GM08714 (cell line): Measurements from ENCODE around the gene EXOC4.
"Not testable (repeated sequence)": the region's sequence is repeated elsewhere in the genome, so short reads cannot be mapped to it uniquely, and the experiment has no call there.

Source experiments
- H3K4me3 ChIP-seq: fragments of 200-500 bp; sonication (Bioruptor generic); 2 replicates; pipeline ENCODE4 v1.5.1; 2014; ENCODE audit warnings: mild to moderate bottlenecking, low read length, inconsistent platforms
- ZNF274 ChIP-seq: IDR thresholded peaks from 2 replicates; pipeline ENCODE4 v1.6.1; 2012; ENCODE audit warnings: mild to moderate bottlenecking, low read depth, low read length

Gene EXOC4

DNA sequence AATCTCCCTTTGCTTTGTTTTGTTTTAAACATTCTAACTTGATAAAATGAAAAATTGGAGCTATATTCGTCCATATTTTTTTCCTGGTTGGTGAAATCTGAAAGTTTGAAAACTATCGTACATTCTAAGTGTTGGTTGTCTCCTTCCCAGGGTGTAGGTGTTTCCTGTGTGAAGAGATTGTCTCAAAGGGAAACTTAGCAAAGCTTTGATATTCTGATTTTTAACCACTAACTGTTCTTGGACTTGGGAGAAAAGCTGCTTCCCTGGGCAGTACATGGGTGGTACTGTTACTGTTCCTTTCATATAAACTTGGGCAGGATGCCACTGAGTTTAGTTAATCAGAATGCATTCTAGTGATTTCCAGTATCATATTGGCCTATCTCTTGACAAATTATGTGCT lies 620.8 kb downstream of the EXOC4 start:
- H3K4me3 ChIP-seq, result no peak overlapping the region
- no peak for TF ChIP-seq ZNF274

DNA sequence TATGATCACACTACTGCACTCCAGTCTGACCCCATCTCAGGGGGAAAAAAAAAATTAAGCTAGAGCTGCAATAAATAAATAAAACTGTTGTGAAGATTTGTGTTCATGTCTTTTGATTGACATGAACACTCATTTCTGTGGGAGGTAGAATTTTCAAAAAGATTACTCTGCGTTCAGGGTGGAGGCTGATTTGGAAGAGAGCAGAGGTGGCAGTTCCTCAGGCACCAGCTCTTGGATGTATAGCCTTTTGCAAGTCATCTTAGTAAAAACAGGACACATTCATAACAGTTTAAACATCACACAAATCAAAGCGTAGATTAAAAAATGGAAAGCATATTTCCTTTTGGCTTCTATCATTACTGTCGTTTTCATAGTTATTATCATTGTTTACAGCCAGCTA lies 630.7 kb downstream of the EXOC4 start:
- no peak overlapping the region for H3K4me3 ChIP-seq
- TF ChIP-seq ZNF274, result no peak

- H3K4me3 ChIP-seq, result no peak overlapping the region
- TF ChIP-seq ZNF274, result no peak
Observed at GRCh38 chr7:133885213-133885612, 632.3 kb downstream of the EXOC4 start.

DNA sequence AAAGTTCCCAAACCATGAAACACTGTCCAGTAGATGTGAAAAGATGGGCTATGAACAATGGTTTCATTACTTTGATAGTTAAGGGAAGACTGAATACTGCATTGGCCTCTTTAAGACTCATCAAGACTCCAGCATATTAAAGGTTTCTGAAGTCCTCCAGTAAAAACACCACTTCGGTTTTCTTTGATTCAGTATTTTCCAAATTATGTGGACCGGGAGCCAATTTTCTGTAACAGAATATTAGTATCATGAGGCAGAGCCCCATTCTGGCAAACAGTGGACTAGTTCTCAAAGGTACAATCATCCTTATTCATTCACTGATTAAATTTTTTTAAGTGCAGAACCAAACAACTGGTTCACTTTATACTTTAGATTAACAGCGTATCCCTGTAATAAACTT lies 633.2 kb downstream of the EXOC4 start:
- no peak for TF ChIP-seq ZNF274
- no peak overlapping the region for H3K4me3 ChIP-seq

GRCh38 chr7:133886797-133887196 lies 633.9 kb downstream of the EXOC4 start:
- H3K4me3 ChIP-seq, result no peak overlapping the region
- TF ChIP-seq ZNF274, result no peak

DNA sequence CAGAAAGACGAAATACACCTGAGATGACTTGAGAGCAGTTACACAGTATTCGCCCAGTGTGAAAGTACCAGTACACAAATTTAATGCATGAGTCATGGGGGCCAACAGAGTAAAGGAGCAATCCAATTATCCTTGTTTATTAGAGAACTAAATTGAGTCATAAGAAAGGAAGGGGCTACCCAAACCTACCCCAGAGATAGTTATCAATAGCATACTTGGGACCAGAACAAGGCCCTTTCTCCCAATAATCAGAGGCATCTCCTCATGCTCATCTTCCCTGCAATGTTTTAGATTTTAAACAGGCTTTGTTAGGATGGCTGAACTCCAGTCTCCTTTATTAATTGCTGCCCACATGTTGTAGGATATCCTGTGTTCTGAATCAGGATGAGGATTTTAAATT lies 634.6 kb downstream of the EXOC4 start:
- TF ChIP-seq ZNF274, result no peak
- no peak overlapping the region for H3K4me3 ChIP-seq

GRCh38 chr7:133888061-133888930 lies 635.4 kb downstream of the EXOC4 start:
- TF ChIP-seq ZNF274, result no peak
- no peak overlapping the region for H3K4me3 ChIP-seq

DNA sequence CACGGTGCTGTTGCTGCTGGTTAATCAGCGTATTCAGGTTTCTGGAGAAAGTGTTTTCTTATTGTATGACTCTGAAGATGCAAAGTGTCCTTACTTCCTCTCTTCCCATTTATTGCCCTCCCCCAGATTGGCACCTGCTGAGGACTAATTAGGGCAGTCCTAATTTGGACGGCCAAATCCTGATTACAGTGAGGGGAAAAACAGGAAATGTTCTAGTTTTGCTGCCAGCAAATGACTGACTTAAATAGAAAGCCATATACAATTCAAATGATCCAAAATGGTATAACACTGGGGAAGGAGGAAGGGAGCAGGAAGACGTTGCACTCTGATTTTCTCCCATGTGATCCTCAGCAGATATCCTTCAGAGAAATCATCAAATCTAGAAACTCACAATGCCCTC lies 651.9 kb downstream of the EXOC4 start:
- no peak for TF ChIP-seq ZNF274
- H3K4me3 ChIP-seq, result no peak overlapping the region

DNA sequence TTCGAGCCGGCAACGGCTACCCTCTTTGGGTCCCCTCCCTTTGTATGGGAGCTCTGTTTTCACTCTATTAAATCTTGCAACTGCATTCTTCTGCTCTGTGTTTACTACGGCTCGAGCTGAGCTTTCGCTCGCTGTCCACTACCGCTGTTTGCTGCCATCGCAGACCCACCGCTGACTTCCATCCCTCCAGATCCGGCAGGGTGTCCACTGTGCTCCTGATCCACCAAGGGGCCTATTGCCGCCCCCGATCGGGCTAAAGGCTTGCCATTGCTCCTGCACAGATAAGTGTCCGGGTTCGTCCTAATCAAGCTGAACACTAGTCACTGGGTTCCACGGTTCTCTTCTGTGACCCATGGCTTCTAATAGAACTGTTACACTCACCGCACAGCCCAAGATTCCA lies 653.7 kb downstream of the EXOC4 start:
- H3K4me3 ChIP-seq, result not testable (repeated sequence)

- TF ChIP-seq ZNF274, result no peak
- no peak overlapping the region for H3K4me3 ChIP-seq
Observed at GRCh38 chr7:133910761-133911160, 657.9 kb downstream of the EXOC4 start.

DNA sequence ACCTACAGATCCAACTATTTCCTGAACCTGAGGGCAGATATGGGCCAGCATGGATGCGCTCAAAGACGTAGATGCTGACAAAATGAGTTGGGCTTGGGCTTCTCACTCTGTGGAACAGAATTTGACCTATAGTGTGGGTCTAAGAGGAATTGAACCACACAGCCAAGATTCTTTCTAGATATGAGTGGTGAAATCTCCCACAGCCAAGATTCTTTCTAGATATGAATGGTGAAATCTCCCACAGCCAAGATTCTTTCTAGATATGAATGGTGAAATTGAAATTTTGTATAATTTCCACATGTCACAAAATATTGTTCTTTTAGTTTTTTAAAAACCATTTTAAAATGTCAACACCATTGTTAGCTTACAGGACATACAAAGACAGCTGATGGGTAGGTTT lies 658.8 kb downstream of the EXOC4 start:
- TF ChIP-seq ZNF274, result no peak
- H3K4me3 ChIP-seq, result no peak overlapping the region

GRCh38 chr7:133912916-133913697 lies 660.2 kb downstream of the EXOC4 start:
- H3K4me3 ChIP-seq, result no peak overlapping the region
- TF ChIP-seq ZNF274, result no peak

DNA sequence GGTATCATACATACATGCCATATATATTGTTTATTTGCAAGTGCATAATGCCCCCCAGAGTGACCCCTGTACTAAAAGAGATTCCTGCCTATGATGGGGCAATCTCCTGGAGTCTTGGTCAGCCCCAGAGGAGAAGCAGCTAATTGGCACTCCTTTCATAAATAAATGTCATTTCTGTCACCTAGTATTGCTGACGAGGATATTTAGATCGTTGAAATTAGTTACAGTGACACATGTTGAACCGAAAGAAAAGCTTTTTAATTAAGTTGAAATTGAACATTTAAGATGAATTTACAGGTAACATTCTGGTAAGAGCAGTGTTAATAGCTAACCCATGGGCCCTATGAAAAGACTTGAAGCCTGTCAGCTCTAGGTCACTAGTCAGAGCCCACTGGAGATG lies 663.7 kb downstream of the EXOC4 start:
- TF ChIP-seq ZNF274, result no peak
- no peak overlapping the region for H3K4me3 ChIP-seq

DNA sequence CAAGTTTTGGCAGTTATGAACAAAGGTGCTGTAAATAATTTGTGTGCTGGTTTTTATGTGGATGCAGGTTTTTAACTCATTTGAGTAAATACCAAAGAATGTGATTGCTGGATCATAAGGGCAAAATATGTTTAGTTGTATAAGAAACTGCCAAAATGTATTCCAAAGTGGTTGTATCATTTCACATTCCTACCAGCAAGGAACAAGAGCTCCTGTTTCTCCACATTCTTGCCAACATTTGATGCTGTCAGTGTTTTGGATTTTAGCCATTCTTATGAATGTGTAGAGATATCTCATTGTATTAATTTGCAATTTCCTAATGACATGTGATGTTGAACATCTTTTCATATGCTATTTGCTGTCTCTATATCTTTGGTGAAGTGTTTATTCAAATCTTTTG lies 666.9 kb downstream of the EXOC4 start:
- TF ChIP-seq ZNF274, result no peak
- no peak overlapping the region for H3K4me3 ChIP-seq

- no peak for TF ChIP-seq ZNF274
- H3K4me3 ChIP-seq, result no peak overlapping the region
Observed at GRCh38 chr7:133921635-133922182, 668.8 kb downstream of the EXOC4 start.
